HG02759 (cell line): ENCODE results near the gene CPED1.
A peak's percentile ranks its signal among the peaks of the same experiment; 100 is the strongest.
"Not testable (repeated sequence)": the region's sequence is repeated elsewhere in the genome, so short reads cannot be mapped to it uniquely, and the experiment has no call there.

ENCODE experiments used
- ATAC-seq: cut with Tn5 transposase; IDR thresholded peaks from one replicate; pipeline ENCODE4 v1.9.1; 2021; ENCODE audit warnings: mild to moderate bottlenecking, moderate library complexity; ENCODE audit not compliant: unreplicated experiment

Gene CPED1

DNA sequence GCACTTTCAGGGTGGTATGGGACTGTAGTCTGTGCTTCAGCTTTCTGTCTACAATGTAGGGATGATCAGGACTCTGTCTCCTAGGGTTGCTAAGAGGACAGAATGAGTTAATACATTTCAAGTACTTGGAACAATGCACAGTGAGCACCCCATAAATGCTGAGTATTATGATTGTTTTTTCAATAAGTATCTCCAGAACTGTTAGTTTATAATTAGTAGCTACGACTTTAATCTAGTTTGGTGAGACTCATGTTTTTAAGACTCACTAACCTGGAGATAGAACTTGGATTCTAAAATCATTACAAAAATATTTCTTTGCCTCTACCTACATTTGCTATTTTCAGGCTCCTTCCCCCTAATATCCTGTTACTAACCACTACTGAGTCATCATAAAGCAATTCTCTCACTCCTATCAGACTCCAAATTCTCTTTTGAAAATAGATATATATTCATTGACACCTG, 95.3 kb downstream of the CPED1 start:
- no peak for ATAC-seq

DNA sequence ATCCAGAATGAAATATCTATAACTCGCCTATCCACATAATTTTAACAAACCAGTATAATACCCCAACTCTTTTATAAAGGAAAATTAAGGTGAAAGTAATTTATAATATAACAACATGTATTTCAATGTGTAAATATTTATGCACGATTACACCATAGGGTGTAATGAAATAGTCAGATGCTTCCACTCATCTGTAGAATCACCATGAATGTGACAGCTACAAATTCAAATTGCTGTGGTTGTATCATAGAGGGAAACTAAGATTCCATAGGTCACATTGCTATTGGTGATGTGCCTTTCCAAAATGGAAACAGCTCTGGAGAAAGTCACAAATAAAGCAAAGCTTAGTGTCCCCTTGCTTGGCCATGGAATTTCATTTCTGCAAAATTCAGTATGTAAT, 95.7 kb downstream of the CPED1 start:
- ATAC-seq, result no peak

DNA sequence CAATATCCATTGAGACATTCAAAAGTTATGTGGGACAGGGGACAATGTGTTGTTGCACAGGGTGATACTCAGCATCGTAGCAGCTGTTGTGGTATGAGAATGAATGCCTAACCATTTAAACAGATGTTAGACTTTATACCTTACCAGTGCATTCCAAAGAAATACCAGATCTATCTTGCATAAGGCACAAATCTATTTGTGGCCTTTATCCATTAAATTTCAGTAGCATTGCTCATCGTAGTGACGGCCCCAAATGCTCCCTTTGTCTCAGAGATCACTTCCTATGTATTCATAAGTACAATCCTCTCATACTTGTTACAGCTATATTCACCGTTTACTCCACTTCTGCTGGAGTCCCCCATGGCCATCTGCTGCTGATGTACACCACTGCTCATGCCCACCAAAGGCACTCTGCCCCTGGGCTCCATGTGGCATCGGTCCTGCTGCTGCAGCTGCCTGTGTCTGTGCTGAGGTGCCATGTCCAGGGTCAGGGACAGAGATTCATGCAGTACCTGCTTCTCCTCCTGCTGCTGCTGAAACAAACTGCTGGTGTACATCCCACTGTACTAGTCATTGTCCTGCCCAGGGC, 96.3 kb downstream of the CPED1 start:
- no peak for ATAC-seq

DNA sequence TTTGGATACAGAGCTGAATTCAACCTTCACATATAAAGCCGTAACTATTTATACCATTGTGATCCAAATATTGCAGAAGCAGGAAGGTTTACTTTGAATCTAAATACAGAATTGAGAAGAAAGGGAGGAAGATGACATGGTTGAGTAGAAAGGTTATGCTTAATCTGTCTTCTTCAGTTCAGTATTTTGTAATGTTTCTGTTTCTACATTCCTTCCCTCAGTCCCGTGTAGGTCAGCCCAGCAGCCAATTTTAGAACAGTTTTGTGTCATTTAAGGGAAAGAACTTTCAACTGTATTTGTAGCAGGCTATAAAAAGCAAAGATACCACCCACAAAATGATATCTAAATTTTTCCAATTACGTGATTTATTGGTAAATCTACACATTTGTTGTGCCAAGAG, 97.4 kb downstream of the CPED1 start:
- no peak for ATAC-seq

DNA sequence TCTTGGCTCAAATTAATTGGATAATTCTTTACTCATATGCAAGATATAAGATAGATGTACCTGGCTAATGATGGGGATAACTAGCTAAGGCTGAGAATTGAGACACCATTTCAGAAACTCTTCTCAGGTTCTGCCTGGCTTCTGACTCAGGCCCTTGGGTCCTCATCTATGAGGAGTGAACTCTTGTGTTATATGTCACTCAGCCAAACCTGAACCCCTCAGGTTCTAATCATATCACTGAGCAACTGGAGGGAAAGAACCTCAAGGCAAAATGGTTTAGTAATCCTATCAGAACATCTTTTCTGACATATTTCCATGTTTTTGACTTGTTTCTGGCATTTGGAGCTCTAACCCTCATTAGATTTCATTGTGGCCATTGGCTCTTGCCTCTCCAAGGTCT, 100.4 kb downstream of the CPED1 start:
- ATAC-seq, result no peak

DNA sequence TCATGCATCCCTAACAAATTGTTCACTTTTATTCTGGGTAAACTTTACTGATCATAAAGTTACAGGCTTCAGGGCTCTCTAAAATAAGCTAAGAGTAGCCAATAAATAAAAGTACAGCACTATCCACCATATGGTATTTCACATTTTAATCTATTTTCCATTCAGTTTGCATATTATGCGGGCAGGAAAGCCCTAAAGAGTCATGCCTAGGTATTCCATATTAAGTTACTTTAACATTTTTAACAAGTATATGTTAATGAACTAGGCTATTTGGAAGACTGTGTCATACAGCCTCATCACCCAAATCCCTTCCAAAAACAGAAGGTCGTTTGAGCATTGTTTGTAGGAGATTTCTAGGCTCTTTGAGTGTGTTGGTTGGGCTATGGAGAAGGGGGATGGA, 106.3 kb downstream of the CPED1 start:
- ATAC-seq, result no peak

DNA sequence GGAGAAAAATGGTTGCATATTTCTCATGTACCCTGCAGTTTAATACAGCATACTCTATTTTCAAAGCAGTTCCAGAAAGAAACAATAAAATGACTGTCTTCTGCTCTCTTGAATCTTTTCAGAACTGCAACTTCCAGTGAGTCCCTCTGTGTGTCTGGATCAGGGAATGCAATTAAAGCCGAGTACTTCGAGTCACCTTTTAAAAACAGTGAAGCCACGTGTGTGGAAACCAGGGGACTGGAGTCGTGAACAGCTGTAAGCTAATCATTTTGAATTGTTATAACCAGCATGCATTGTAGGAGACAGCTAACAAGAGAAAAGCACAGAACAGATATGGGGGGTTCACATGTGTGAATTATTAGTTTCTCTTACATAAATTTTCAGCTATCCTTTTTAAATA, 109.1 kb downstream of the CPED1 start:
- ATAC-seq, result no peak

DNA sequence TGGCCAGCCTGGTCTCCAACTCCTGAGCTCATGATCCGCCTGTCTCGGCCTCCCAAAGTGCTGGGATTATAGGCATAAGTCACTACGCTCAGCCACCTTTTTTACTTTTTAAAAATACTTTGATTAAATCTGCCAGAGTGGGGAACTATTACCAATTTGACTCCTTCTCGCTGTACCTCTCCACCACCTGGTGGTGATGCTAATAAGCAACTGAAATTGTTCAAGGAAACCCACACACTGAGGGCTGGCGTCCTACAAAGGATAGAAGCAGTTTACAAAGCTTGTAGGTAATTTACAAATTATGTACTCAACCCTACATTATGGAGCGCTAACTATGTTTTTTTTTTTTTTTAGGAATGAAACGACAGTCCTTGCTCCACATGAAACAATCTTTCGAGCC, 111.1 kb downstream of the CPED1 start:
- ATAC-seq, result no peak

DNA sequence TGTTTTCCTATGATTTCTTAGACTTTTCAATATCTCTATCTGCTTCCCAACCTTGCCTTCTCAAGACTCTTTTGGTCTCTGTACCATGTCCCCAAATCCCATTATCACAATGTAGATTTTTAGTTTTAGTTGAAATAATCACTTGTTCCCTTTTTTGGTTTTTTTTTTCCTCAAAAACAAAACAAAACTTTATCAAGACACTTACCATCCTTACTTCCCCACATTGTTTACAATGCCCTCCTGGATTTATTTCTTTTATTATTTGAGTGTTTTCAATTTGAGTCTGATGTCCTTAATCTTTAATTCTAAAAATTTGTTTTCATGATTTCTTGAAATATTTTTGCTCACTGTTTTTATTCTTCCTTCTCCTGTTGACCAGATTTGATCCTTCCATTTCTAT, 112.6 kb downstream of the CPED1 start:
- no peak for ATAC-seq

DNA sequence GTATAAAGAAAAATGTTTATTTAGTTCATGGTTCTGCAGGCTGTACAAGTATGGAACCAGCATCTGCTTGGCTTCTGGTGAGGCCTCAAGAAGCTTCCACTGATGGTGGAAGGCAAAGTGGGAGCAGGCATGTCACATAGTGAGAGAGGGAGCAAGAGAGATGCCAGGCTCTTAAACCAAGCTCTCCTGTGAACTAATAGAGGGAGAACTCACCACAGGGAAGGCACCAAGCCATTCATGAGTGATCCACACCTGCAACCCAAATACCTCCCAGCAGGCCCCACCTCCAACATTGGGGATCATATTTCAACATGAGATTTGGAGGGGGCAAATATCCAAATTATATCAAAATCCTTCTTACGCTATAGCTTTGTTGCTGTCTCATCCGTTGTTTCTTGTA, 113.1 kb downstream of the CPED1 start:
- ATAC-seq, result no peak

DNA sequence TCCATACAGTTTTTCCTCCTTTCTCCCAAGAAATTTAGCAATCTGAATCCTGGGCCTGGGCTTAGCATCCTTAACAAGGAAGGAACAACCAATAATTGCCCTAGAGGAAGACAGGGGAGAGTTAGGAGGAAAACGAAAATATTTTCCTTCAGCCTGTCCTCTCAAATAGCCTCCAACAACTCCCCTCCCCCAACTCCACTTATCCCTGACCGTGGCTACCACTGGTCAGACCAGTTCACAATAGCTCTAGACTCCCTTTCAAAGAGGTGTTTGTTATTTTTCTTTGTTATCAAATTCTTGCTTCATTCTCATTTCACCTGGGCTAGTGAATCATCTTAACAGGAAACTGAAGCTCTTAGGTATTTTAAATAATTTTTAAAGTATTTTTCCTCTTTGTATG, 114.1 kb downstream of the CPED1 start:
- ATAC-seq, result no peak

DNA sequence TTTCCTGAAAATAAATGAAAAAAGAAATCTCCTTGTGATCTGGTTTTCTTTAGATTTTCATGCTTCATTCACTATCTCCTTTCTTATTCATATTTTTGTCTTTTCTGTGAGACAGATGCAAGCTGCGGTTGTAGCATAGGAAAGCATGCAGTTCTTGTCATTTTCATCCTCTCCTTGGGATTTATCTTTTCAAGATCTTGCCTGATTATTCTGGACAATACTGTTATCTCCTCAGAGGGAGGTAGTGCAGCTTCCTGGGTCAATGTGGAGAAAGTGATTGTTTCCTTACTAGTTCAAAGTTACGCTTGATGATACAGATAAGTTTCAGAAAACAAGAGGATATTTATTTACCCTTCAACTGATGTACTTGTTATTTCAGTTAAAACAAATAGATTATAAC, 114.6 kb downstream of the CPED1 start:
- ATAC-seq, result no peak

DNA sequence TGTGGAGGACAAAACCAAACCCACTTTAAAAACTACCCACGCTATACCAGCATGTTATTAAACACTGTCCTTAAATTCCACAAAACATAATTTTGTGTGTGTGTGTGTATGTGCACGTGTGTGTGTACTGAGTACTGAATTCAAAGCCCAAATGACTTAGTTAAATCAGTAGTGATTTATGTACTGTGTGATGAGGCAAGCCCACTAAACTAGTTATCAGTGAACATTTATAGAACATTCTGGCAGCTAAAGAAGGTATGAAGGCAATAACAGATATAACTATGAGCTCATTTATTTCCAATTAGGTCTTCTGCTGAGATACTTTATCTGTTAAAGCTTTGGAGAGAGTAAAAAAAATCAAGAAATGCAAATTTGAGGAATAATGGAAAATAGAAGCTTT, 115.1 kb downstream of the CPED1 start:
- ATAC-seq, result no peak

DNA sequence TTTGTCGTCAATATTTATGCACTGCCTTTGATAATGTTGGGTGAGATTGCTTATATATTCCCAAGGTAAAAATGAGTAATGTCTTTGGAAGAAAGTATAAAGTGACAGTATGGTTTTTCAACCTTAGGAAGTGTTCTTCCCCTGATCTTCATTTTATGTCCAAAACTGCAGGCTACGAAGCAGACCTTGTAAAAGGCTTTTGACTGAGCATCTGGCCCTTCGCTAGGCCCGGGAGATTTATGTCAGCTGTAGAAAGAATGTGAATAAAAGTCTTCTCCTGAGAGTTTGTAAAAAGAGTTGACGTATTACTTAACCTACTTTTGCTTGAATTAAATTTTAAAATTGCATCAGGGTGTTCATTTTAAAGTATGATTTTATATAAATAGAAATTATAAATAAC, 116.8 kb downstream of the CPED1 start:
- ATAC-seq, result no peak

DNA sequence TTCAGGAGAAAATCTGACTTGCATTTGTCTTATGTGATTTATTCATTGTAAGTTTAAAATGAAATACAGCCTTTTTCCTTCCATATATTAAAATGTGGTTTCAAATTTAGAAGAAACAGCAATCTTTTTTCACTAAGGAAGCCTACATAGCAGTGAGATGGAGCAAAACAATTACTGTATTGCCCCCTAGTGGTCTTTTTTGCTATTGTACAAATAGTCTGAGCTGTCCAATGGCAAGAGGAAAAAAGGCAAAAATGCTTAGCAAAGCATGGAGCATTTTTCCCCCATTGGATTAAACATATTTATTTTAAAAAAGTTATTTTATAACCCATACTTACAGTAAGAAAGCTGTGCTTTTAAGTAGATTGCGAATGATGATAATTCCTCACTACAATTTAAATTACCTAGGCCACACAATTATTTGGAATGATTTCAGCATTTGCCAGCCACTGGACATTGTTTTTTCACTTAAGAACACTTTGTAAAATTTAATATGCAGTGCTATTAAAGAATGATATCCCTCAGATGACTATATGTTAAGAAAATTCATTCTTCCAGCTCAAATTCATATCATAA, 119.5 kb downstream of the CPED1 start:
- ATAC-seq, result peak; percentile 94

DNA sequence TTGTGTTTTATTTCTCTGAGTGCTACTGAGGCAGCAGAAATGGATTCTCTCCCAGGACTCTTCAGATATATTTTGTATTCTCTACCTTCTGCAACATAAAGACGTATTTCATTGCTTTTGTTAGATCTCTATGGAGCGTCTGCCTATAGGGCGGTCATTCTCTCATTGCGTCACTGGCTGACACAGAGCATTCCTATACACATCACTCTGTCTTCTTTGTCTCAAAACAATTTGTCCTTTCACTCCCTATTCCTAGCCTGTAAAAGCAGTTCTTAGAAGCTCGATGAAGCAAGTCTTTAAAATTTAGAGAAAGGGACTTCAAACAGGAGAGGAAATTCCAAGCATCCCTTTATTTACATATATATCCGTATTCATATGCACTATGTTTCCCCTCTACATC, 120.6 kb downstream of the CPED1 start:
- no peak for ATAC-seq

DNA sequence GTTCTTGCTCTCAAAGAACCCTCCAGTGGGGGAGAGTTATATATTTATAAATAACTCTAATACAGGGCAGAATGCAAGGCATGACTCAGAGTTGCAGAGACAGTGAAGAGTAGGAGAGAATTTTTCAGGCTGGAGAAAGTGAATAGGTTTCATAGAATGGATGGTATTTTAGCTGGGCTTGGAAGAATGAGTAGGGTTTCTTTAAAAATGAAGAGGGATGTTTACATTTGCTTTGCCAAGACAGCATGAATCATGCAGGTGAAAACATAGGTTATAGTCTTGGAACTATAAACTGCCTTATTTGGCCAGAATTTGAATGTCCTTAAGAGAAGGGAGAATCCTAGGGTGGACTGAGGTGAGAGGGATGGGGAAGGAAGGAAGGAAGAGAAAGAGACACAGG, 124.8 kb downstream of the CPED1 start:
- ATAC-seq, result no peak

DNA sequence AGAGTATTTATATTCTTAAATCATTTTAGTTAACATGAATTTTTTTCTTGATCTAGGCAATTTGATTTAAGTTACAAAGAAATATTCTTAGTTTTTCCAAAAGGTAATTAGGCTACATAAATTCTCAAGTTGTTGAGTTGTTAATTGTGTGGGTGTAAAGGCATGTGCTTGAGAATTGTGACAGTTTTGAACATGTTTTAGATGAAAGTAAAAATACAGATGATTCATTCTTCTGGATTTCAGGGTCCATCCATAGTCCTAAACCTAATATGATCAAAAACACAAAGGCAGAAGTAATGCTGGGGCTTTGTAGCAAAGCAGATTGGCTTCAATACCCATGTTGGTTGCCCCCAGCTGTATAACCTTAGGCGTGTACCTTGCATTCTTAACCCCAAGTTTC, 127.9 kb downstream of the CPED1 start:
- ATAC-seq, result no peak

DNA sequence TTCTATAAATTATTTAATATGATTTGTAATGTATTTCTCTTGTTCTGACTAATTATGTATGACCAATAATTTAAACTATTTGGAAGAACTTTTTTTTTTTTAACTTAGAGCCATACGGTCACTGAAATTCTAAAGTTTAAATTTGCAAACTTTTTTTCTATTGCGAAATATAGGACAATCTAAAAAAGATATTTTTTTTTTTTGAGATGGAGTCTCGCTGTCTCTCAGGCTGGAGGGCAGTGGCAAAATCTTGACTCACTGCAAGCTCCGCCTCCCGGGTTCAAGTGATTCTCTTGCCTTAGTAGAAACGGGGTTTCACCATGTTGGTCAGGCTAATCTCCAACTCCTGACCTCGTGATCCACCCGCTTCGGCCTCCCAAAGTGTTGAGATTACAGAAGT, 130.5 kb downstream of the CPED1 start:
- no peak for ATAC-seq

DNA sequence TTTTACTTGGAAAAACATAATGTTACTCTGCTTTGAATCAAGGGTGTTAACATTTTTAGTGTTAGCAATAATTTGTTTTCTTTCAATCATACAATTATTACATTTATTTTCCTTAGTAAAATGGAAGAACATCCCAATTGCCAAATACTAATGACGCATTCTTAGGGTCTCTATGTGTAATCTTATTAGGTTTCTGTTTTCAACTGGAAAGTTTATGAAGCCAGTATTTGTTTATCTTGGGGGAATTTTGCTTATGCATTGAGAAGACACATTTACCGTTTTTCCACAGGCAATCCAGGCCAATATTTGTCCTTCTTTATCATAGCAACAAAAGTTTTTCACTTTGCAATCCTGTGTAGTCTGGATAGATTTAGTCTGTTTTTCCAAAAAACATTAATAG, 134.5 kb downstream of the CPED1 start:
- no peak for ATAC-seq

DNA sequence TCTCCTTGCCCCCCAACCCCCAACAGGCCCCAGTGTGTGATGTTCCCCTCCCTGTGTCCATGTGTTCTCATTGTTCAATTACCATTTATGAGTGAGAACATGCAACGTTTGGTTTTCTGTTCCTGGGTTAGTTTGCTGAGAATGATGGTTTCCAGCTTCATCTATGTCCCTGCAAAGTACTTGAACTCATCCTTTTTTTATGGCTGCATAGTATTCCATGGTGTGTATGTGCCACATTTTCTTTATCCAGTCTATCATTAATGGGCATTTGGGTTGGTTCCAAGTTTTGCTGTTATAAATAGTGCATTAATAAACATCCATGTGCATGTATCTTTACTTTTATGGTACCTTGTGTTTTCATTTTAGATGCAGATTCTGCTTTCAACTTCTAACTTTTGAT, 136.9 kb downstream of the CPED1 start:
- ATAC-seq, result not testable (repeated sequence)

DNA sequence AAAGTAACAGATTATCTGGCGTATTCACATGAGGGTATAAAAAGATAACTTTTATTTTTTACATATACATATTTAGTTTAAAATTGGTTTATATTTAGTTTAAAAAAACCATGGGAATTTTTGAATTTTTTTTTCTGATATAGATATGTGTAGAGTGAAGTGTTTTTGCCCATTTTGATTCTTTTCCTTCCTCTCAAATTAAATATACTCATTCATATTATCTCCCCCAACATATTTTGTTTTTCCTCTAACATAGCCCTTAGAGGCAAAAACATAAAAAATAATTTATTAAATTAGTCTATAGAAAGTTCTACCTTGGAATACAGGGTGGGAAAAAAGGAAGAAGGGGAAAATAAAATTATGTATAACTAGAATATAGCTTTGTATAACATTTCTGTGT, 137.7 kb downstream of the CPED1 start:
- ATAC-seq, result no peak

DNA sequence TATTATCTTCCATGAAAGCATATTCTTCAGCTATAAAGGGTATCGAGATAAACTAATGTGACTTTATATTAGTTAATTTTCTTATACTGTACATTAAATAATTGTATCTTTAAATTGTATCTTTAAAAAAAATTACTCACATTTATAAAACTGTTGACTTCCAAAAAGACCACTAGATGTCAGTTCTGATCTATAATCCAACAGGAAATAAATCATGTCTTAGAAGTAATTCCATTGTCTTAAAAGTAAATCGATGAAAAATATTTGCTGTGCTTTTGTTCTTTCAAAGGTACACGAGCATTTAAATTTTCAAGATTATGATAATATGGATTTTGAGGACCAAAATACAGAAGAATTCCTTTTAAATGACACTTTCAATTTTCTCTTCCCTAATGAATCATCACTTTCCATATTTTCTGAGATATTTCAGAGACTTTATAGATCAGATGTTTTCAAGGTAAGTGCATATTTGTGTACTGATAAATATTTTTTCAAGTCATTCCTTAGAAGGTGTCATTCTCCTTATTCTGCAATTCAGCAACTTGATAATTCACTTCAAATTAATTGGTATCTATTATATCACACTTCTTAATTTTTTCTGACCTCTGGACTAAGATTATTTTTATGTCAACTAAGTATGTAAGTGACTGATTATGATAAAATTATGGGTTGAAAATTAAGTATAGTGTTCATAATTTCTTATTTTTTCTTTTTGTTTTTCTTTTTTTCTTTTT, 138.5 kb downstream of the CPED1 start:
- no peak for ATAC-seq
